Measurements from ENCODE around the gene ITGA8.

GRCh38 chr10:15632456-15633091 lies 87.1 kb downstream of the ITGA8 start:
- no peak for TF ChIP-seq GATA3 (IDR thresholded peaks at IDR 0.05; ENCODE audit: low read depth, low read length)
- no peak for TF ChIP-seq GATA2 (IDR thresholded peaks at IDR 0.05; ENCODE audit: low read depth, low read length)
